Stimulated activated CD4-positive, alpha-beta T cell treated with anti-CD3 and anti-CD28 coated beads, TNF-alpha, amount 100 ng/mL, for 1 hour (primary cell): ENCODE results near the gene SULT6B1.
A peak's percentile ranks its signal among the peaks of the same experiment; 100 is the strongest.
"Not testable (repeated sequence)": the region's sequence is repeated elsewhere in the genome, so short reads cannot be mapped to it uniquely, and the experiment has no call there.

ENCODE experiments used
- DNase-seq, 3 donors: peaks; one replicate each; pipeline ENCODE4 v3.0.0-alpha.2; 2020; ENCODE audit warnings: low read depth in 3 of 3, low spot score in 1 of 3

SULT6B1 gene

DNA sequence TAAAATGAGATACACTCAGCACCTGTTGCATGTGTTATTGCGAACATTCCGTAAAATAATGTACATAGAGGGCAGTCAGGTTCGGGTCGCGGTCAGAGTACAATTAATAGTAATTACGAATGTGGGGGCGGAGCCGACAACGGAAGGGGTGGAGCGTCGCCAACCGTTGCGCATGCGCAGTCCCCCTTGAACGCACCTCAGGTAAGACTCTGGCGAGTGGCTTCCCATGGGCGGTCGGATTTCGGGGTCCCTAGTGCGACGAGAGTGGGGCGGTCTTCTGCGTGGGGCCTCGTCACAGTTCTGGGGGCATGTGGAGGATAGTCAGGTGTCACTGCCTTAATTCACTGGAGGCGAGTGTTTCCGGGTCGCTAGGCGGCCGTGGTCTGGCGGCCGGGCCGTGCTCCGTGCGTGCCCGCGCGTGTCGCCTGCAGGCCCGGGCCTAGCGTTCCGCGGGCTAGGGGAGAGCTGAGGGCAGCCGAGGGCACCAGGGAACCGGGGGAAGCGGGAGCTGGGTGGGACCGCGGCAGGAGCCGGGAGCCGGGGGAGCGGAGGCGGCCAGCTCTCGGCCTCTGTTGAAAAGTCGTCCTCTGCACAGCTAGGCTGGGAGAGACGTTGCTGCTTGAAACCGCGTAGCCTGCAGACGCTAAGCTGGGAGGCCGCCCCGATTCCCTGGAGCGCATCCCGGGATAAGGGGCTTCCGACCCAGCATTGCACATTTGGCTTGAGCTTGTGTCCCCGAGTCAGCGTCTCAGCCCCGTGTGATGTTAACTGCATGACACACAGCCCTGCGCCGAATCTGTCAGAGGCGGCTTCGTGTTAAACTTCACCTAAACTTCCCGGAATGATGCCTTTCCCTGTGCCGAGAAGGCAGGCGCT is 8.1 kb upstream of the SULT6B1 start, which contains the start of gene CEBPZOS:
Gene CEBPZOS (plus strand): TSS at position 177 of the 876 bp plus-strand sequence. CDS start 3,209 bp downstream, outside the sequence.
- DNase-seq, result peak; percentile 78 to 89 (median 84)

- DNase-seq, result not testable (repeated sequence)
These were observed 7.4 kb upstream of the SULT6B1 start for GRCh38 chr2:37195862-37196319.

DNA sequence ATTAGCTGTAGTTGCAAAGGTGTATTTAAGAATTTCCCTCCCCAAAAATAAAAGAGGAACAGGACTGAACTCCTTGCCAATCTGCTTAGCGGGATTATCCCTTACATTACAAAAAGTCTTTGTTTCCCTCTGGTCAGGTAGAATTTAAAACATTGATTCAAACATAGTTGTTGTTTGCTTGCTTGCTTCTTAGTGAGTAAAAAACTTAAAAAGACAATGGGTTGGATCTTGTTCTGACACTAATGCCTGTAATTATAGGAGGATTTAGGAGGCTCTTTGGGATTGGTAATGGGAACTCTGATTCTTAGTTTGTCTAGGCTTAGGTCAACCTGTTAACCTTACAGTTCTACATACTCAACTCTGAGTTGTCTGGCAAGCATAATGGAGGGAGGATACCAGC is 4.1 kb upstream of the SULT6B1 start:
- no peak for DNase-seq

DNA sequence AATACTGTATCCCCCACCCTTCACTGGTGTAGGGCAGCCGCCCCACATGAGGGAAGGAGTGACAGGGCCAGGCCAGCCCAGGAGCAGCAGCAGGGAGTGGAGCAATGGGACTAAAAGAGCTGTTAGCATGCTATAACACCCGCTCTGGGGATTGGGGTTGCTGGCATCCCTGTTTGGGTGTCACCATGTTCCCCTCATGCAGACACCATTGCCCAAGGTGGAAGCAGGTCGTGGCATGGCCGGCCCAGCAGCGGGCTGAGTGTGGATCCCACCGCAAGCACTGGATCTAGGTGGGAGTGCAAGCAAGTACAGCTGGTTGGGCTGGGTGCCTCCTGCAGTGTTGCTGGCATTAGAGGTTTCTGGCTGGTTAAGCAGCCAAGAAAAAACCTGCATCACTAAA is 3.3 kb upstream of the SULT6B1 start:
- DNase-seq, result no peak

DNA sequence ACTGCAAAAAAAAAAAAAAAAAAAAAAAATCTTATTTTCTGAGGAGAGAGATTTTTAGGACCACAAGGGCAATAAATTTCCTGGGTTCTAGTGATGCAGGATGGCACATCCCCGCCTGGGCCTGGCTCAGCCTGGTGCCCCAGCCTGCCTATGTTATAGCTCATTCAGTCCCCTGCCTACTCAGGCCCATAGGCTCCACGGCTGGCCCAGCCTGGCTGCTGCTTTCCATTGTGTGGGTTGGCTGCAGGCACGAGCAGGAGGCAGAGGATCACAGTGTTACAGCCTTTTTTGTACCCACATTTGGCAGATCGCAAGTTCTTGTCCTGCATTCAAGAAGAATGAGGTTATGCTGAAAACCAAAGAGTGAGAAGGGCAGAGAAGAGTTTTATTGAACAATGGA is 2.8 kb upstream of the SULT6B1 start:
- DNase-seq, result no peak

- no peak for DNase-seq
These were observed 1.8 kb upstream of the SULT6B1 start for GRCh38 chr2:37190290-37190689.

DNA sequence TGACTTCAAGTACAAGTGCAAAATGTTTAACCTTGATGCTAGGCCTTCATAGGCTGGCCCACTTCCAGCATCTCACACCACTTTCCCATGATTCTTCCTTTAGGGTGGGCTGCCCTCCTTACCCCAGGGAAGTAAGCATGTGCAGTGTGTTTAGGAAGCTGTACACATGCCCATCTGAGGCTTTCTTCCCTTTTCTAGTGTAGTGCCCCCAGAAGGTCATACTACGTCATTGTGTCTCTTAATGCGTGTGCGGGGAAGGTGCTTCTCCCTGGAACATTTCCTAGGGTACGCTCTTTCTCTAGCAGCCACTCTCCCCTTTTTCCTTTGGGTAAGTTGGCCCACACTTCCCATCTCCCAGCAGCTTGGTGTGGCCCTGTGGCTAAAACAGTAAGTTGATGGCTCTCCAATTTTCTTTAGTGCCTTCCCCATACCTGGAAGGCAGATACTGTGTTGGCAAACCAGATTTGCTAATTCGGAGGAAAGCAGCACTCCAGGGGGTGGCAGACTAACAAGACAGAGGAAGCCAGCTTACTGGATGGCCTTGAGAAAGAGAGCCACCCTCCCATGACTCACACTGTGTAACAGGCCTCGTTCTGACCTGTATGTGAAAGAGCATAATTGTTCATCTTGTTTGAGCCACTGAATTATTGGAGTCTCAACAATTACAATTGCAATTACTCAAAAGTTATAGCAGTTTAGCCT is 1.1 kb upstream of the SULT6B1 start:
- DNase-seq, result no peak

GRCh38 chr2:37181726-37182684 is 6.5 kb downstream of the SULT6B1 start:
- no peak for DNase-seq

GRCh38 chr2:37180640-37181039 is 7.8 kb downstream of the SULT6B1 start:
- DNase-seq, result no peak

DNA sequence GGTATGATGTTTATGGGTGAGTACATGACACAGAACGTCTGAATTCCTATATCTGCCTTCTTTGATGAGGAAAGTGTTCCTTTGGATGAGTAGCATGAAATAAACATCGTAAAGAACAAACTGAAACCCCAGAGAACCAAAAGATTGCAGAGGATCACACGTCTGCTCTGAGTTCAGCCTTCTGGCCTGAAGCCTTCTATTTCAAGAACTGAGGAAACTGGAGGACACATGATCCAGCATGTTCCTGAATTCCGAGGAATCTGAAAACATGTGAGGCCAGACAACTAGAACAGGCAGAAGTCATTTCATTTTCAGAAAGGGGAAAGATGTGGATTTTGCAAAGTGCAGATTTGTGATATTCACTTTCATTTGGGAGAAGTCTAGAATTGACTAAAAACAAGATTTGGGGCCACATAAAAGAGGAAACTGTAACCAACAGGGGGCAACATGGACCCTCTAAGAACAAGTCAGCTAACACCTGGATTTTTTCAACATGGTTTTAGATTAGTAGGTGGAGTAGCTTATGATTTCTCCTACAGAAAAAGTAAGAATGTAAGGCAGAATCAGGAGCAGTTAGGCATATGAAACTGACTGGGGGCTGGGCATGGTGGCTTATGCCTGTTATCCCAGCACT is 8.3 kb downstream of the SULT6B1 start:
- DNase-seq, result no peak

DNA sequence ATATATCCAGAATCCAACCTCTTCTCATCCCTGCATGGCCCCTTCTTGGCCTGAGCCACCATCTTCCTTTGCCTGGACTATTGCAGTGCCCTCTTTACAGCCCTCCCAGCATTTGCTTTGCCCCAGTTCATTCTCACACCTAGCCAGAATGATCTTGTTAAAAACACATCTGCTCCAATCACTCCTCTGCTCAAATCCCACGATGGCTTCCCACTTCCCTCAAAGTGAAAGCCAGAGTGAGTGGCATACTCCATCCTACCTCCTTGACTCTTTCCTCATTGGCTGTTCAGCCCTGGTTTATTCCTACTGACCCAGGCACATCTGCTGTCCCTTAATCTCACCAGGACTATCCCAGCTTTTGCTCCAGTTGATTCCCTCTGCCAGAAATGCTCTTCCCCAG is 14.7 kb downstream of the SULT6B1 start:
- DNase-seq, result no peak

GRCh38 chr2:37171624-37171950 is 16.9 kb downstream of the SULT6B1 start:
- DNase-seq, result no peak

DNA sequence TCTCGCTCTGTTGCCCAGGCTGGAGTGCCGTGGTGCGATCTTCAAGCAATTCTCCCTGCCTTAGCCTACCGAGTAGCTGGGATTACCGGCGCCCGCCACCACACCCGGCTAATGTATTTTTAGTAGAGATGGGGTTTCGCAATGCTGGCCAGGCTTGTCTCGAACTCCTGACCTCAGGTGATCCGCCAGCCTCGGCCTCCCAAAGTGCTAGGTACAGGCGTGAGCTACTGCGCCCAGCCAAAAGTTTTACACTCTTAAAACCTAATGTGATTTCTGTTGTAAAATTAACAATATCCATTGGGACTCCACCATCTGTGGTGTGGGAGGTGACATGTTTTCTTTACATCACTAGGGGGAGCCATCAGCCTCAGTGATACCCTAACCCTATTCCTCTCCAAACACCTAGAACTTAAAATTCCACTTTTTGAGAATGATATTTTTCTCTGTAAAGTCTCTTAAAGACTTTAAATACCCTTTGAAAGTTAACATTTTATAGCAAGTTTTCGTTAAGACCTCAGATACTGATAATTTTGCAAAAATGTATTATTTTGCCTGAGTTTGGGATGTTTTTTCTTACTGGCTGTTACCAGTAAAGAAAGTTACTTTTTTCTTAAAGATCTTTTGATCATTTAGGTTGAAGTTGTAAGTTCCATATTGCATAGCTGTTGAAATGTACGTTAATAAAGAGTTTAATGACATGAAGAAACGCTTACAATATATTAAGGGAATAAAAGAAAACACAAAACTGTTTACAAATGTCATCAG is 20.1 kb downstream of the SULT6B1 start:
- no peak for DNase-seq

DNA sequence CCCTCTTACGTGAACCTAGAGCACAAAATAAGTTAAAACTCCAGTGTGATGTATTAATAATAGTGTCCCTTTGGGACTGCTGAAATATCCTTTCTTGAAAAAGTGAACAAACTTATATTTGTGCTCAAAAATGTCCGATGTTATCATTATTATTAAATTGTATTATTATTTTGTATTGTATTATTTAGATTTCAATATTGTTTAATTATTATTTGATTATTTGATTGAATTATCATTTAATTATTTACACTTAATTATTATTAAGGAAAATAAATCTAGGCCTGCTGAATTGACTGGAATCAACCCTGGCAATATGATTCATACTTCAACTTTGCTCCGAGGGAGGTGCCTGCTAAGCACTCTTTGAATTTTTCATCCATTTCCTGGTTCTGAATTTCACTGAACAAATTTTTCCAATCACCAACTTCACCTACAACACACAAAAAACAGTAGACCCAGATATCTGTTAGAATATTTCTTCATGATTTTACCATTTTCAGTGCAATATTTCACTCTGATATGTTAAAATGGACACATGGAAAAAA is 20.8 kb downstream of the SULT6B1 start:
- no peak for DNase-seq

GRCh38 chr2:37164757-37165156 is 23.7 kb downstream of the SULT6B1 start:
- no peak for DNase-seq

GRCh38 chr2:37156857-37157714 is 31.4 kb downstream of the SULT6B1 start, which contains the start of gene EIF2AK2:
EIF2AK2 (minus strand) TSS chr2:37156980; CDS start chr2:37147806, 9,174 bp downstream.
- DNase-seq, result peak; percentile 47 to 58 (median 55)

GRCh38 chr2:37156071-37156856 is 32.2 kb downstream of the SULT6B1 start:
- DNase-seq, result peak in 2 of 3 donors; percentile 5 to 10

GRCh38 chr2:37154785-37155184 is 33.7 kb downstream of the SULT6B1 start:
- DNase-seq, result no peak
